NCI-H1436 treated with DMSO at 0.1 percent for 48 hours (cell line): ENCODE results near the gene DPEP2NB.
"Not testable (repeated sequence)": the region's sequence is repeated elsewhere in the genome, so short reads cannot be mapped to it uniquely, and the experiment has no call there.

Source experiments
- DNase-seq: peaks from one replicate; lab custom pipeline; 2025; lab: John Stamatoyannopoulos, UW

Gene DPEP2NB

GRCh38 chr16:67982011-67982696 is 33.6 kb downstream of the DPEP2NB start:
- no peak for DNase-seq

- no peak for DNase-seq
Observed at GRCh38 chr16:67979955-67980678, 35.6 kb downstream of the DPEP2NB start, which contains the start of gene DPEP3. Gene DPEP3 (minus strand): TSS chr16:67980499. CDS start chr16:67980380, 119 bp downstream.

- DNase-seq: no peak
Observed at GRCh38 chr16:67977469-67978227, 38.1 kb downstream of the DPEP2NB start.

GRCh38 chr16:67977005-67977404 is 38.7 kb downstream of the DPEP2NB start:
- DNase-seq: no peak

GRCh38 chr16:67976205-67976604 is 39.5 kb downstream of the DPEP2NB start:
- DNase-seq: no peak

GRCh38 chr16:67975321-67976105 is 40.2 kb downstream of the DPEP2NB start:
- no peak for DNase-seq

GRCh38 chr16:67972285-67972684 is 43.4 kb downstream of the DPEP2NB start:
- not testable (repeated sequence) for DNase-seq

- DNase-seq: no peak
Observed at GRCh38 chr16:67971111-67971510, 44.6 kb downstream of the DPEP2NB start.

GRCh38 chr16:67969254-67970039 is 46.3 kb downstream of the DPEP2NB start:
- no peak for DNase-seq

- no peak for DNase-seq
Observed at GRCh38 chr16:67968400-67969253, 47.1 kb downstream of the DPEP2NB start, which contains the start of gene SLC12A4. Gene SLC12A4 (minus strand): TSS chr16:67968637. CDS start chr16:67968553, 84 bp downstream.

- DNase-seq: no peak
Observed at GRCh38 chr16:67967958-67968399, 47.7 kb downstream of the DPEP2NB start.

- DNase-seq: no peak
Observed at GRCh38 chr16:67967183-67967957, 48.3 kb downstream of the DPEP2NB start.

- no peak for DNase-seq
Observed at GRCh38 chr16:67966549-67967182, 49.0 kb downstream of the DPEP2NB start.

- DNase-seq: no peak
Observed at GRCh38 chr16:67965668-67966548, 49.8 kb downstream of the DPEP2NB start.

GRCh38 chr16:67964477-67965131 is 51.1 kb downstream of the DPEP2NB start:
- no peak for DNase-seq

GRCh38 chr16:67963662-67964321 is 51.9 kb downstream of the DPEP2NB start:
- DNase-seq: no peak
